Ovary (tissue), 9 donors: ENCODE measurements around the gene ALDH1A1. TPM values are rescaled to one million over a fixed set of nuclear protein-coding genes. Genes with fewer than 3 reads are reported as not detected.
A peak's percentile ranks its signal among the peaks of the same experiment; 100 is the strongest.

Experiments
- DNase-seq, 5 donors: peaks; one replicate each; pipeline ENCODE4 v3.0.0-alpha.2; 2019 to 2020
- H3K27ac ChIP-seq, 2 donors: fragments of 200-600 bp; one replicate each; pipeline versions ENCODE4 v1.5.1 to v1.8.0; 2019 to 2022
- H3K27me3 ChIP-seq: fragments of 200-600 bp; one replicate; pipeline ENCODE4 v1.8.0; 2022
- H3K36me3 ChIP-seq: fragments of 200-600 bp; sonication (generic); one replicate; pipeline ENCODE4 v1.5.1; 2019
- H3K4me1 ChIP-seq: one replicate; pipeline ENCODE4 v1.8.1; 2013; ENCODE audit warnings: mild to moderate bottlenecking, moderate library complexity; ENCODE audit not compliant: insufficient read depth
- H3K4me3 ChIP-seq: fragments of 200-600 bp; sonication (generic); one replicate; pipeline ENCODE4 v1.5.1; 2017
- H3K9me3 ChIP-seq, 2 donors: fragments of 200-600 bp in 1 of 2; sonication (generic) in 1 of 2; one replicate each; pipeline versions ENCODE4 v1.5.1 to v1.8.1; 2013 to 2019; ENCODE audit warnings: mild to moderate bottlenecking in 1 of 2, moderate library complexity in 1 of 2
- CTCF ChIP-seq, 3 donors: fragments of 450-650 bp in 2 of 3; fragments of 200-600 bp in 1 of 3; IDR thresholded peaks; one replicate each; pipeline versions ENCODE4 v1.5.1 to v1.8.0; 2016 to 2022; ENCODE audit warnings: antibody characterized with exemption in 3 of 3, mild to moderate bottlenecking in 1 of 3
- EP300 ChIP-seq: sonication (generic); formaldehyde crosslinking; IDR thresholded peaks from one replicate; pipeline ENCODE4 v1.6.1; 2017; ENCODE audit warnings: antibody characterized with exemption
- POLR2A ChIP-seq: fragments of 450-650 bp; IDR thresholded peaks from one replicate; pipeline ENCODE4 v1.6.1; 2017; ENCODE audit warnings: antibody characterized with exemption, mild to moderate bottlenecking, moderate library complexity
- WGBS, 3 donors: extraction: QIAGEN DNeasy Blood & Tissue Kit in 1 of 3; methylation state at CpG; one replicate each; pipeline versions ENCODE4 v1.1.5 to v1.1.7; 2013 to 2017; 5-methylcytosine and 5-hydroxymethylcytosine counted together
- intact Hi-C, 4 donors: fragments of 100-400 bp; cut with DNase I; formaldehyde crosslinking; loops; one replicate each; pipeline versions ENCODE4 v1.11.0 to v1.15.1; 2022 to 2023
- polyA plus RNA-seq, 2 donors: library from polyadenylated mRNA; stranded (reverse); fragments of 200-250 nt in 1 of 2; fragments of 350-450 nt in 1 of 2; fragmentation: Illumina TruSeq in 1 of 2; extraction: RNeasy Lipid Tissue Mini Kit (QIAGEN cat#74804) in 1 of 2; gene quantifications; one replicate each; pipeline ENCODE4 v1.2.3, GENCODE V29; 2013 to 2014
- total RNA-seq, 7 donors: library from RNA; depleted of rRNA in 2 of 7; stranded (reverse); fragments of >200 nt in 2 of 7; fragmentation: NEBNext Ultra II Directional in 3 of 7; extraction: Animal tissue kit (Norgen Biotek cat#: 25700) in 3 of 7; gene quantifications; one replicate each; pipeline versions ENCODE4 v1.1.0 to v1.2.4, GENCODE V29; 2016 to 2023
- donor health status: DM: no; HTN: no; CAD: no; lungs with moderate emphysema.
- donor health status: DM: no; HTN: no; CAD: no.
- donor health status: Bipolar disorder and iron deficiency.
- donor health status: DM: yes; HTN: yes; CAD: no.
- donor health status: DM: no; HTN: no; CAD: no.
- donor health status: DM: yes; HTN: yes; CAD: no.

The ALDH1A1 gene
- total and polyA plus RNA-seq, 9 donors = 116 to 301 (median 184) TPM

DNA sequence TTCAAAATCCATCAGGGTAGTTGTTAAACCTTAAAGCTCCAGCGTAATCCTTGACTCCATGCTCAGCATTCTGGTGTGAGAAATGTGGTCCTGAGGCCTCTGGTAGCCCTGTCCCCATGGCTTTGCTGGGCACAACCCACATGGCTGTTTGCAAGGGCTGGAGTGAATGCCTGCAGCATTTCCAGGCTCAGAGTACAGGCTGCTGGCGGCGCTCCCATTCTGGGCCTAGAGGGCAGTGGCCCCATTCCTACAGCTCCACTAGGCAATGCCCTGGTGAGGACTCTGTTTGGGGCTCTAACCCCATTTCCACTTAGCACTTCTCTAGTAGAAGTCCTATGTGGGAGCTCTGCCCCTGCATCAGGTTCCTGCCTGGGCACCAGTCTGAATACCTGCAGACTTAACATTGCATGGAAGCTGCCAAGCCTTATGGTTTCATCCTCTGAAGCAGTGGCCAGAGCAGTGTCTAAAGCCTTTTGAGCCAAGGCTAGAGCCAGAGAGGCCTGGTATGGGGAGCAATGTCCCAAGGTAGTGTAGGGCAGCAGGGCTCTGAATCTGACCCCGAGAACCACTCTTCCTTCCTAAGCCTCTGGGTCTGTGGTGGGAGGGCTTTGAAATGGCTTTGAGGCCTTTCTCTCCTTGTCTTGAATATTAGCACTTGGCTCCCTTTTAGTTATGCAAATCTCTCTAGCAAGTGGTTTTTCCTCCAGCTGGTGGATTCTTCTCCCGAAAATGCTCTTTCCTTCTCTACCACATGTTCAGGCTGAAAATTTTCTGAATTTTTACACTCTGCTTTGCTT, 5.8 kb upstream of the ALDH1A1 start:
- Histone ChIP-seq H3K27me3 (no peaks in the 10 kb centered on the region), H3K9me3 (no peaks in the 10 kb centered on the region), H3K4me1 (peaks cover 4% of the 10 kb centered on the region), H3K4me3 (no peak overlapping the region), H3K36me3 (no peaks in the 10 kb centered on the region), H3K27ac (no peak overlapping the region)
- WGBS, 3 donors = 92 to 96% (median 94%) methylated on average over 3 to 5 of the region's 5 CpGs
- intact Hi-C loops = loop anchor here in 1 of 4 donors (10.0 kb wide), 1 partner anchor 56 kb away; no protein-coding TSS in a partner anchor
- no peak for TF ChIP-seq CTCF (IDR thresholded peaks at IDR 0.05)
- TF ChIP-seq POLR2A = no peak
- no peak for TF ChIP-seq EP300
- no peak for DNase-seq

DNA sequence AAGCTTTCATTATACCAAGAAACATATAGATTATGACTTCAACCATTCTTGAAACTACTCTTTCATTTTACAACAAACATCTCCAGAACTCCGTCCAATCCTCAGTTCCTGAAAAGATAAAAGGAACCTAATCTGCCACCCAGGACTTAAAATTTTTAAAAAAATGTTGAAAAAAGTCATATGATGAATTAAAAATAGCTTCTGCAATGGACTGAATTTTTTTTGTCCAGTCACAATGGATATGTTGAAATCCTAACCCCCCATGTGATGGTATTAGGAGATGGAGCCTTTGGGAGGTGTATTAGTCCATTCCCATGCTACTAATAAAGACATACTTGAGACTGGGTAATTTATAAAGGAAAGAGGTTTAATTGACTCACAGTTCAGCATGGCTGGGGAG, 2.7 kb upstream of the ALDH1A1 start:
- H3K4me1 ChIP-seq = peaks cover 4% of the 10 kb centered on the region
- no peaks in the 10 kb centered on the region for H3K36me3 ChIP-seq
- no peak for DNase-seq
- H3K27ac ChIP-seq = peak overlapping the region in 1 of 2 donors; percentile 72
- intact Hi-C loops = loop anchor here in 1 of 4 donors (10.0 kb wide), 1 partner anchor 59 kb away; no protein-coding TSS in a partner anchor
- H3K4me3 ChIP-seq = no peak overlapping the region
- TF ChIP-seq CTCF (IDR thresholded peaks at IDR 0.05) = no peak
- TF ChIP-seq POLR2A = no peak
- TF ChIP-seq EP300 = no peak
- no peaks in the 10 kb centered on the region for H3K27me3 ChIP-seq
- H3K9me3 ChIP-seq = no peaks in the 10 kb centered on the region
- 63 to 81% (median 65%) methylated on average over 1 of the region's 1 CpG for WGBS, 3 donors

- intact Hi-C loops = loop anchor here in 1 of 4 donors (10.0 kb wide), 1 partner anchor 60 kb away; no protein-coding TSS in a partner anchor
- peak overlapping the region in 1 of 2 donors; percentile 72 for H3K27ac ChIP-seq
Measured at GRCh38 chr9:72955126-72955455, 2.2 kb upstream of the ALDH1A1 start.

More at GRCh38 chr9:72955126-72955455, 2.2 kb upstream of the ALDH1A1 start:
- Histone ChIP-seq H3K36me3 (no peaks in the 10 kb centered on the region), H3K27me3 (no peaks in the 10 kb centered on the region), H3K4me3 (no peak overlapping the region), H3K9me3 (no peaks in the 10 kb centered on the region), H3K4me1 (peaks cover 4% of the 10 kb centered on the region)
- TF ChIP-seq POLR2A = no peak
- no peak for TF ChIP-seq CTCF (IDR thresholded peaks at IDR 0.05)
- no peak for TF ChIP-seq EP300
- WGBS, 3 donors = 30 to 57% (median 41%) methylated on average over 2 of the region's 2 CpGs
- no peak for DNase-seq
